ENCODE data around the gene GFM1.

GRCh38 chr3:158685159-158685558 is 40.8 kb downstream of the GFM1 start:
- TF ChIP-seq POLR2A (IDR thresholded peaks at IDR 0.05) = no peak
- TF ChIP-seq CTCF (IDR thresholded peaks at IDR 0.05) = no peak
